ENCODE data around the gene SEMA3G. TPM values are rescaled to one million over a fixed set of nuclear protein-coding genes. Genes with fewer than 3 reads are reported as not detected.

The SEMA3G gene
- polyA plus RNA-seq, 1 donor from 2014 or later, result 0.04 TPM

DNA sequence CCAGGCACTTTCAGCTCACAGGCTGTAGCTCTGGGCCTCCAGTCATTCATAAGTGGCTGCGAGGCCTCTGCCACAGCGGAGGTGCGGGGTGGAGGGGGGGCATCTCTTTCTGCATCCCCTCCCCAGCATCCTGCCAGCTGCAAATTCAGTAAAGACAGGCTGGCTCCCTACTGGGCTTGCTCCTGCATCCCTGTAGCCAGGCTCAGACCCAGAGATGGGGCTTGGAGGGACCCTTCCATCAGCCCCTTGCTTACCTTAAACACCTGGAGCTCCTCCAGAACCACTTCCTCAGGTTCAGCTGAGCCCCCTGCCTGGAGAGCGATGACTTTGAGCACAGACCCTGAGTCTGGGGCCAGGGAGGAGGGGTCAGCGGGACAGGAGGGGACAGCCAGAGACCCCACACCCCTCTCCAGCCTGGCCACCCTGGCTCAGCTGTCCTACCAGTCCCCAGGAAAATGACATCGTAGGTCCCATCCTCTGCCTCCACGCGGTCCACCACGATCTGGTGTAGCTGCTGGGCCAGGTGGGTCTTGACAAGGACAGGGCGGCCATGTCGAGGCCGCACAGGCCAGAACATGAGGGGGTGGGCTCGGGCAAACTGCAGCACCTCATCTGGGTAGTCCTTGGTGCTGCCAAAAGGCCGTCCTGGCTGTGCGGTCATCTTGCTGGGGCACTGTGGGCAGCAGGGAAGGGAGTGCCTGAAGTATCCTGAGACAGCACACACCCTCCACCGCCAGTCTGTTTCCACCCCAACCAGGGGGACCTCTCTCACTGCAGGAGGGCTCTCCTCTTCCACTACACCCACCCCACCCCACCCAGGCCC is 5.3 kb downstream of the SEMA3G start:
- H3K4me1 Mint-ChIP-seq, result peaks cover 0 to under 1% (median 0%) of the 10 kb centered on the region in 3 donors
- no peaks in the 10 kb centered on the region for H3K9me3 Mint-ChIP-seq
- H3K27me3 Mint-ChIP-seq, result no peaks in the 10 kb centered on the region
- no peak overlapping the region for H3K4me3 Mint-ChIP-seq
- H3K27ac Mint-ChIP-seq, result no peak overlapping the region
- H3K36me3 Mint-ChIP-seq, result no peaks in the 10 kb centered on the region

DNA sequence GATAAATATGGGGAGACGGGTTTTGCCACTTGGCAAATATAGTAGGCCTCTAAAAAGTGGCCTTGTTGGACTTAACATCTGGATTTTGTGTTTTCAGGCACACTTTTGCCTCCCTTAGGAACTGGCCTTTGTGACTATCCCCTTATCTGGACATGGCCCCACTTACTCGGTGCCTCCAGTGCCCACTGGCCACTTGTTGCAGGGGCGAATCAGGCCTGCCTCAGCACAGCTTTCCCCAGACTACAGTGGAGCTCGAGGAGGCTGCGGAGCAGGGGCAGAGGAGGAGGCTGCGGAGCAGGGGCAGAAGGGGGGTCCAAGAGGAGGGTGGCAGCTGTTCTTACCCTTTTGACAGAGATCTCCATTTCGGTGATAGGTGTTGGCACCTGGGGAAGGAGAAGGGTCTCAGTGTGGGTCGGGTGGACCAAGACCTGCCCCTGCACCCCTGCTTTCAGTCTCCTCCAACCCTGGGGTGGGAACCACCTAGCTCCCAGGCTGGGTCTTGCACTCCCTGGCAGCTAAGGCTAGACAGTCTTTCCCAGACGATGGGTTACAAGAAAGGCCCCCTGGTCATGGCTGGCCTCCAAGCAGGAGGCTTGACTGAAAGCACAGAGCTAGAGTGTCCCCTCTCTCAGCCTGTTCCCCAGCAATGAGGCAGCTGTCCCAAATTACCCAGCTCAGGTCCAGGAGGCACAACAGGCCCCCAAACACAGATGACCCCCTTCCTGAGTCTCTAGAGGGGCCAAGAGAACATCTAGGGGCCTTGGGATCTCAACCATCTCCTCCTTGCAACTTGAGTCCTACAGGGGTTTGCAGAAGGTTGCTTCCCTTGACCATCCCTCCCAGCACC is 6.1 kb downstream of the SEMA3G start:
- no peaks in the 10 kb centered on the region for H3K9me3 Mint-ChIP-seq
- H3K27ac Mint-ChIP-seq, result no peak overlapping the region
- H3K36me3 Mint-ChIP-seq, result no peaks in the 10 kb centered on the region
- no peak overlapping the region for H3K4me3 Mint-ChIP-seq
- no peaks in the 10 kb centered on the region for H3K27me3 Mint-ChIP-seq
- no peaks in the 10 kb centered on the region for H3K4me1 Mint-ChIP-seq

DNA sequence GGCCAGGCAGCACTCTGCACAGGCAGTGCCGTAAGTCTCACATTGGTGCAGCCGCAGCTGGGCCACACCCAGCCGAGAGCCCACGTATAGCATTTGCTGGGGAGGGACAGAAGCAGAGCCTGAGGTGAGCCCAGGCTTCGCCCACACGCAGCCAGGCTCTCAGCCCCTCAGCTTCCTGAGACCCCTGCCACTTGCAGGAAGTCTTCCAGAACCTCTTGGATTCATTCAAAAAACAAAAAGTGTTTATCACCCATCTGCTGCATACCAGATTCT is 6.9 kb downstream of the SEMA3G start:
- no peak overlapping the region for H3K4me3 Mint-ChIP-seq
- H3K27me3 Mint-ChIP-seq, result no peaks in the 10 kb centered on the region
- H3K36me3 Mint-ChIP-seq, result no peaks in the 10 kb centered on the region
- H3K27ac Mint-ChIP-seq, result no peak overlapping the region
- no peaks in the 10 kb centered on the region for H3K9me3 Mint-ChIP-seq
- H3K4me1 Mint-ChIP-seq, result peaks cover 0 to 3% (median 3%) of the 10 kb centered on the region in 3 donors

DNA sequence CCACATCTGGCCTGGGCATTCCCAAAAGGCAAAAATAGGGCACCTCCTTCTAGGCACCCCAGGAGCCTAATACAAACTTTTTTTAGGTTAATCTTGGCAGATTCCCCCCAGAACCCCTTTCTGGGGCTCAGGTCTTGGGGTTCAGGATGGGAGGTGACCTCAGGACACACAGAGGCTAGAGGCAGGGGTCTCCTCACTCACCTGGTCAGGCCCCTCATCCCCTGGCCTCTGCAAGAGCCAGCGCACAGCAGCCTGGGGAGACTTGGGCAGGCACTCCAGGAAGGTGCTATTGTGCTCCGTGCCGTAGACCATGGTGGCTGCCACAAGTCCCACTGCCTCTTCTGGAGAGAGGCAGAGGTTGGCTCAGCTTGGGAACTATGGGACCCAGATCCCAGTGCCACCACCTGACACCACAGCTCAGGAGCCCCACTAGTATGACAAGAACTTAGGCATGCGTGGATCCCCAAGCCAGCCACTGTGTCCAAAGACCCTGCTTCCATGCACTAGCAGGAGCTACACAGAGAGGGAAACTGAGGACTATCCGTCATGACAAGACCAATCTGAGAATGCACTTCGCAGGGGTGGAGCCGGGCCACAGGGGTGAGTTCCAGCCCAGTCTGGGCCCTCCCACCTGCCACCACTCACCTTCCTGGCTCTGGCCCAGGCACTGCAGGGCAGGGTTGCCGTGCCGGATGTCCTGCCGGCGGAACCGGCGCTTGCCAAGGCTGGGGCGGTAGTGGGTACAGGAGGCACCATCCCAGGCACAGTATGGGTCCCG is 7.4 kb downstream of the SEMA3G start:
- Mint-ChIP-seq H3K9me3 (no peaks in the 10 kb centered on the region), H3K4me3 (no peak overlapping the region), H3K4me1 (peaks cover 0 to 6% (median 5%) of the 10 kb centered on the region in 3 donors), H3K27me3 (no peaks in the 10 kb centered on the region), H3K36me3 (no peaks in the 10 kb centered on the region), H3K27ac (no peak overlapping the region)

DNA sequence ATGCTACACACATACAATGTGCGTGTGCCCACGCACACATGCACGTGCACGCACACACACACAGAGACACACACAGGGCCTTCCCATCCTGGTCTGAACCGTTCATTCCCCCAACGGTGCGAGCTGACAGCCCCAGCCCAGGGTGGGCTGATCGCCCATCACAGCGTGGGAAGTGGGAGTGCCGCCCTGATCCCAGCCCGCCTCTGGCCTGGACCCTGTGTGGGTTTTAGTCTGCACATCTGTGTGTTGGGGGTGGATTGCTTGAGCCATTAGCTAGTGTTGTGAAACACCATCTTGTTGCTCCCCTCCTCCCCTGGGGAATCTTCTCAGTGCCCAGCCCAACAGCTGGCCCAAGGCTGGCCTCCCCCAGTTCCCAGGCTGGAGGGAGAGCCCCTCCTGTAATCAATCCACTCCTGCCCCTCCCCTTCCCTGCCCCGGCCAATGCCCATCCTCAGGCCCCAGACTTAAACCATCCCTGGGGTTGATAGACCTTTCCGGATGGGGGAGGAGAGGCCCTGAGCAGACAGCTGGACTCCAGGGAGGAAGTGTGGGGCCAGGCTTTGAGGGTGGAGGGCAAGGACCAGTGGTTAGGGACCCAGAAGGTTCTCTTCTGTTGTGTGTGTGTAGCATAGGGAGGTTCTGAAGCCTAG is 8.3 kb downstream of the SEMA3G start:
- Mint-ChIP-seq H3K36me3 (no peaks in the 10 kb centered on the region), H3K9me3 (no peaks in the 10 kb centered on the region), H3K4me3 (no peak overlapping the region), H3K27me3 (no peaks in the 10 kb centered on the region), H3K27ac (no peak overlapping the region), H3K4me1 (peaks cover 0 to 6% (median 5%) of the 10 kb centered on the region in 3 donors)

DNA sequence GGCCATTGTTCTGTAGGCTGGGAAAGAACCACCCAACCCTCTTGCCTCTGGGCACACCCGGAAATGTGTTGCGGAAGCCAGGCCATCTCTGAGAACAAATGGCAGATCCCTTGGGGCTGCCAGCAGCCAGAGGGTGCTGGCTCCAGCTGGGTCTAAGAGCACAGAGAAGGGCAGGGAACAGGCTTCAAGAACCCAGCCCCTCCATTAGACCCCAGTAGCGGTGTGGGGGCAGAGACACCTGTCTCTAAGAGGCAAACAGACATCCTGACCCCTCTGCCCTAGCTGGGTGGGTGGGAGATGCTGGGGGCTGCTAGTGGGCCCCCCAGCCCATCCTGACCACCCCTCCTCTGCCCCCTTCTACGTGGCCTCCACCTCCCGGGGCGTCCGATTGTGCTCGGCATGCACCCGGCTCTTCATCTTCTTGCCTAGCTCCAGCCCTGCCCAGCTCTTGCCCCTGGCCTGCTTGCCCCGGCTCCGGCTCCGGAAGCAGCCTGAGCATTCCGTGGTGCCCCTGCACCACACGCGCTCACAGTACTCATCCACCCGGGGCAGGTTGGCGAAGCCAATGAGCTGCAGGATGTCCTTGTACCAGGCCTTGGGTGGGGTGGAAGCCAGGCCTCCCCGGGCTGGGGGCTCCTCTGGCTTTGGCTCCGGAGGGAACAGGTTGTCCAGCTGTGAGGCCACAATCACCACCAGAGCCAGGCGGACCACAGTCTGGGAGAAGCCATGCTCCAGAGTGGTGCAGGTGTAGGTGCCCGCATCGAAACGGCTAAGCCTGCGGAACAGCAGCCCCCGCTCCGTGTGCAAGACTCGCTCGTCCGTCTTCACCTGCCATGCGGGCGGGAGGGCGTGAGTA is 9.4 kb downstream of the SEMA3G start:
- peak overlapping the region in 2 of 4 donors; percentile 15 to 76 for H3K4me3 Mint-ChIP-seq
- H3K36me3 Mint-ChIP-seq, result no peaks in the 10 kb centered on the region
- no peak overlapping the region for H3K27ac Mint-ChIP-seq
- H3K4me1 Mint-ChIP-seq, result peaks cover 0 to 6% (median 5%) of the 10 kb centered on the region in 3 donors
- H3K27me3 Mint-ChIP-seq, result no peaks in the 10 kb centered on the region
- H3K9me3 Mint-ChIP-seq, result no peaks in the 10 kb centered on the region

DNA sequence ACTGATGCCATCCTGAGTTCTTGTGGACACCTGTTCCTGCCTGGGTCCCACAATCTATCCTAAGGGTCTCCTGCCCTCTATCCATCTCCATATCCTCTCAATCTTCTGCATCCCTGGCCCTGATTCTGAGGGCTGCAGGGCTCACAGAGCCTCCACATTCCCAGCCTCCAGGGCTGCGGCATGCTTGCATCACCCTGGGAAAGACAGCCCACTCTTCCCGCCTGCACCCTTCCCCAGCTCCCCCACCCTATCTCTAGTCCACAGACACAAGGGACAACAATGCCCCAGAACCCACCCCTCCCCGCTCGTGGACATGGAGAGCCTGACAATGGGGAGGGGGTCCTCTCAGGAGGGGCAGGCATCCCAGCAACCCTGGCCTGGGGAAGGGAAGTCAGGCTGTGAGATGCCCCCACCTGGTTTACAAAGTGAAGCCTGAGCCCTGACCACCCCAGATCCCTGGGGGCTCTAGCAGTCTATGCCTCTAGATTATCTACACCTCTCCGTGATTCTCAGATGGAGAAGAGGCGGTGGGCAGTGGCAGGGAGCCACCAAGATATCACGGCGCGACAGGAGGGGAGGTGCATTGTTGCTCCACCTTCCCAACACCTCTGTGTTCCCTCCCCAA is 10.3 kb downstream of the SEMA3G start:
- no peaks in the 10 kb centered on the region for H3K27me3 Mint-ChIP-seq
- no peaks in the 10 kb centered on the region for H3K9me3 Mint-ChIP-seq
- peaks cover 0 to 6% (median 5%) of the 10 kb centered on the region in 3 donors for H3K4me1 Mint-ChIP-seq
- no peak overlapping the region for H3K4me3 Mint-ChIP-seq
- H3K27ac Mint-ChIP-seq, result no peak overlapping the region
- no peaks in the 10 kb centered on the region for H3K36me3 Mint-ChIP-seq

DNA sequence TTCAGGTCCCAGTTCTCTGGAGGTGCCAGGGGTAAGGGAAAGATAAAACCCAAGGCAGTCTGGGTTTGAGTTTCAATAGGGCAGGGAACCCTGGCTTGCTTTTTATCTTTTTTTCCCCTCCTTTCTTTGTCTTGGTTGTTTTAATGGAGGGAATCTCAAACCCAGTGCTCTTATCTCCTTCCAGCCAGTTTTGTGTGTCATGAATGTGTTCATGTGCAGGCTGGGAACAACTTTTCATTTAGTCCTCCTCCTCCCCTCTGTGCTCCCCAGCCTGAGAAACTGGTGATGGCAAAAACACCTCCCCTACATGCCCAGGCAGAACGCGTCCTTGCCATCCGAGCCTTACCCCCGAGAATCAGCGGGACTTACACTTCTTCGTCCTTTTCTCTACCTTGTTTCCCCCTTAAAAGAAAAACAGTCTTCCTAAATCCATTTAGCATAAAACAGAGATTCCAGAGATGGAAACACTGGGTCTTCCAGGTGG is 10.9 kb downstream of the SEMA3G start:
- H3K9me3 Mint-ChIP-seq, result no peaks in the 10 kb centered on the region
- no peaks in the 10 kb centered on the region for H3K36me3 Mint-ChIP-seq
- no peaks in the 10 kb centered on the region for H3K27me3 Mint-ChIP-seq
- peak overlapping the region in 1 of 3 donors; percentile 54 for H3K27ac Mint-ChIP-seq
- peaks cover 0 to 6% (median 5%) of the 10 kb centered on the region in 3 donors for H3K4me1 Mint-ChIP-seq
- H3K4me3 Mint-ChIP-seq, result no peak overlapping the region

DNA sequence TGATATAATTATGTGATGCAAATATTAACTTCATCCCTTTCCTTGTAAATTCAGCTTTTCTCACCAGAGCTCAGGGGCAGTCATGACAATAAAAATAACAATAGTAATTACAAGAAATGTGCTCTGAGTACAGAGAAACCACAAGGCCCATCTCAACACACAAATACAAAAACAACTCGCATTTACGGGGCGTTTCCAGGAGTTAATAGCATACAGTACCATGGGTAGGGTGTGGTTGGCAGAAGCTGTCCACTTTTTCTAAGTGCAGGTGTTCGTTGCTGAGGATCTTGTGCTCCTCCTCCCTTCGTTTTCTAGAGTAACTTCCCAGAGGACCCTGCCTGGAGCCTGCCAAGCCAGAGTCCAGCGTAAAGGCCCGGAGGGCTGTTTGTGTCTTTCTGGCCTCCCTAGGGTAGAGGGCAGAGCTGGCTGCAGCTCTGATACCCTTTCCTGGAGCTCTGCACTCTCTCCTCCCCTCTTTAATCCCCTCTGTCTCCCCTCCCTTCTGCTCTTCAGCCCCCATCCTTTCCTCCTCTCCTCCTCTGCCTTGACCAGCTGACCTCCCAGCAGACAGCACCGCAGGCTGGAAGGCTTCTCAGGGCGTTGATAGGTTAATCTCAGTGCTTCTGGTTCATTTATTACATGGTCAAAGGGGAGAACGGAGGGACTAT is 11.4 kb downstream of the SEMA3G start:
- H3K27ac Mint-ChIP-seq, result peak overlapping the region in 1 of 3 donors; percentile 54
- H3K36me3 Mint-ChIP-seq, result no peaks in the 10 kb centered on the region
- H3K4me3 Mint-ChIP-seq, result no peak overlapping the region
- peaks cover 0 to 6% (median 5%) of the 10 kb centered on the region in 3 donors for H3K4me1 Mint-ChIP-seq
- no peaks in the 10 kb centered on the region for H3K27me3 Mint-ChIP-seq
- H3K9me3 Mint-ChIP-seq, result no peaks in the 10 kb centered on the region

DNA sequence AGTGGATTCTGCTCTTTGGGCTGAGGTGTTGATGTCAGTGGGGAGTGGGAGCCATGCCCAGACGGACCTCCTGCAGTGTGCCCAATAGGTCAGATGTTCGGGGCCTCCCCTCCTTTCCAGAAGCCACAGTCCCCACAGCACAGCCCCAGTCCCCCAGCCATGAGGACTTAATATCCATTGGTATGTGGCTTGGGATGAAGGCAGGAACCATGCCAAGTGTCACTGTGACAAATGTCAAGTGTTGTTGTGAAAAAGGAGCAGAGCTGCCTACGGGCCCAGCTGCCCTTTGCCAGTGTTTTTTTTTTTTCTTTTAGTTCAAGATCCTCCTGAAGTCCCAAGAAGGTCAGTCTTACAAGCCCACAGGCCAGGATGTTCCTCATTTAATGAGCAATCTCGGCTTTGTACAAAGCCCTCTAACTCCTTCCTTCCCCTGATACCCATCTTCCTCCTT is 12.2 kb downstream of the SEMA3G start:
- H3K27me3 Mint-ChIP-seq, result peaks cover 3% of the 10 kb centered on the region
- no peaks in the 10 kb centered on the region for H3K36me3 Mint-ChIP-seq
- H3K4me3 Mint-ChIP-seq, result no peak overlapping the region
- no peaks in the 10 kb centered on the region for H3K9me3 Mint-ChIP-seq
- peaks cover 0 to 6% (median 5%) of the 10 kb centered on the region in 3 donors for H3K4me1 Mint-ChIP-seq
- H3K27ac Mint-ChIP-seq, result peak overlapping the region in 1 of 3 donors; percentile 31

DNA sequence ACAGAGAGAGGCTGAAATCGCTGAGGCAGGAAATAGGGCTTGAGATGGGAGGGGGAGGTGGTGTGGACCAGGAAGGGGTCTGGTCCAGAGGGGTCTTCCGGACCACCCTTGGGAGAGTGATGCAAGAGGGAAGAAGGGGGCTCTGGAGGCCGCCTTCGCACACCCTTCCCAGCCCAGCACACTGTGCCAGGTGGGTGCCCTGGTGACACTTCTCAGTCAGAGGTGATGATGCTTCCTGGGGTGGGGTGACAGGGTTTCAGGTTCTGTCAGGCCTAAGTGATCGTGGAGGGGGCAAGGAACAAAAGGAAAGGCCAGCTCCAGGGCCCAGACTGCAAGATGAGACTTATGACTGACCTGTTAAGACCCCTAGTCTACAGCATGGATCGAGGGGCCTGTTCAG is 12.7 kb downstream of the SEMA3G start:
- Mint-ChIP-seq H3K27ac (no peak overlapping the region), H3K9me3 (no peaks in the 10 kb centered on the region), H3K4me1 (peaks cover 0 to 6% (median 5%) of the 10 kb centered on the region in 3 donors), H3K27me3 (peaks cover 3% of the 10 kb centered on the region), H3K4me3 (peak overlapping the region in 2 of 4 donors; percentile 29 to 55), H3K36me3 (no peaks in the 10 kb centered on the region)

DNA sequence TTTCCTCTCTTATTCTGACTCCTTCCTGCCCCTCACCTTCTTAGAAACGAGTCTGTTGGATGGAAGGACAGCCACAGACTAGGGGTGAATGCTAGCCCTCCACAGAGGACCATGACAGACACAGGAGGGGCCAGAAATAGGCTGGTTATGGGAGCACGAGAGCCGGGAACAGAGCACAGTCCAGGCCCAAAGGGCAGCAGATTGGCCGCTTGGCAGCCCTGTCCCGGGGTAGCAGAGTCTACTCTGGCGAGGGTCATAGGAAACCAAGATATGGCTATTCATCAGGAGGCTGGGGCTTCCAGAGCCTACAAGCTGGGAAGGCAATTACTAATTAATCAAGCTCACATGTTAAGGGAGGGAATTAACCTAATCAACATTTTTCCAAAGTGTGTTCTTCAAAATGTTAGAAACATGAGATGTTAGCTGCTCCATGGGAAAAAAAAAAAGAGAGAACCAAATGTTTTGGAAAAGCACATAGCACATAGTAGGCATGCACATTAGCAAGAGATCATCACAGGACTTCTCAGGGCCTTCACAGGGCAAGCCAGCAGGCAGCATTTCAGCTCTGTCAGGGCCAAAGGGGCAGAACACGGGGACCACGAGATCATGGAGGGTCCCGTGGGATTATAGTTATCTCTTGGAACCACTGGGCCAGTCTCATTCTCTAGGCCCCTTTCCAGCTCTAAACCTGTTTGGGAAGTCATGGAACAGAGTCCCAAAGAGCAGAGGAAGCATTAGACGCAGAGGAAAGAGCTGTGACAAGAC is 13.3 kb downstream of the SEMA3G start:
- Mint-ChIP-seq H3K4me1 (peaks cover 0 to 6% (median 5%) of the 10 kb centered on the region in 3 donors), H3K9me3 (no peaks in the 10 kb centered on the region), H3K27me3 (peaks cover 3% of the 10 kb centered on the region), H3K4me3 (peak overlapping the region in 1 of 4 donors; percentile 55), H3K27ac (no peak overlapping the region), H3K36me3 (no peaks in the 10 kb centered on the region)

Measured in IgD-negative memory B cell (primary cell).